GM23338 (cell line): ENCODE data around the gene DYNC2H1. TPM values are rescaled to one million over a fixed set of nuclear protein-coding genes. Genes with fewer than 3 reads are reported as not detected.

Experiments used
- ATAC-seq: fragments of 200-7000 bp; cut with Tn5 transposase; 3 replicates; pipeline ENCODE4 v1.9.1; 2020
- DNase-seq: peaks from one replicate; pipeline ENCODE4 v3.0.0-alpha.2; 2015; ENCODE audit warnings: low spot score
- H2AFZ ChIP-seq: fragments of 200-600 bp; sonication (generic); 2 replicates; pipeline ENCODE4 v1.8.0; 2016; ENCODE audit warnings: antibody characterized with exemption, mild to moderate bottlenecking, moderate library complexity
- H3F3A ChIP-seq: fragments of 200-600 bp; sonication (generic); replicated peaks from 2 replicates; pipeline ENCODE4 v1.8.0; 2017; ENCODE audit warnings: antibody characterized with exemption, mixed run types, low read depth
- H3K27ac ChIP-seq: fragments of 200-600 bp; sonication (generic); 2 replicates; pipeline ENCODE4 v1.6.1; 2016; ENCODE audit warnings: low read depth
- H3K27me3 ChIP-seq: fragments of 200-600 bp; sonication (generic); 2 replicates; pipeline ENCODE4 v1.8.0; 2016; ENCODE audit warnings: mild to moderate bottlenecking, mixed run types, moderate library complexity; ENCODE audit not compliant: insufficient read depth
- H3K36me3 ChIP-seq: fragments of 200-600 bp; sonication (generic); 2 replicates; pipeline ENCODE4 v1.8.0; 2016; ENCODE audit warnings: mild to moderate bottlenecking; ENCODE audit not compliant: insufficient read depth
- H3K4me1 ChIP-seq: fragments of 200-600 bp; sonication (generic); 2 replicates; pipeline ENCODE4 v1.8.0; 2016; ENCODE audit warnings: mild to moderate bottlenecking, moderate library complexity; ENCODE audit not compliant: insufficient read depth
- H3K4me2 ChIP-seq: fragments of 200-600 bp; sonication (generic); 2 replicates; pipeline ENCODE4 v1.7.1; 2017; ENCODE audit warnings: mixed run types
- H3K4me3 ChIP-seq: fragments of 200-600 bp; sonication (generic); 2 replicates; pipeline ENCODE4 v1.6.1; 2016; ENCODE audit warnings: mixed run types
- H3K79me2 ChIP-seq: fragments of 200-600 bp; sonication (generic); replicated peaks from 2 replicates; pipeline ENCODE4 v1.8.0; 2017; ENCODE audit warnings: mild to moderate bottlenecking; ENCODE audit not compliant: insufficient read depth
- H3K9me2 ChIP-seq: fragments of 200-600 bp; sonication (generic); 2 replicates; pipeline ENCODE4 v1.8.0; 2017; ENCODE audit not compliant: insufficient read depth
- H4K20me1 ChIP-seq: fragments of 200-600 bp; sonication (generic); replicated peaks from 2 replicates; pipeline ENCODE4 v1.8.0; 2017; ENCODE audit warnings: mild to moderate bottlenecking; ENCODE audit not compliant: insufficient read depth
- H3K27ac Mint-ChIP-seq: 2 replicates; pipeline ENCODE4 v1.8.0; 2020; ENCODE audit warnings: inconsistent platforms, mild to moderate bottlenecking, moderate library complexity, mixed read lengths
- H3K27me3 Mint-ChIP-seq: 3 replicates; pipeline ENCODE4 v1.8.0; 2022; ENCODE audit warnings: low read depth, mild to moderate bottlenecking, moderate library complexity, mixed read lengths, inconsistent platforms; ENCODE audit not compliant: insufficient read depth, poor library complexity
- H3K36me3 Mint-ChIP-seq: 3 replicates; pipeline ENCODE4 v1.8.0; 2021; ENCODE audit warnings: low read depth, mild to moderate bottlenecking, inconsistent platforms, moderate library complexity, mixed read lengths
- H3K4me1 Mint-ChIP-seq: 3 replicates; pipeline ENCODE4 v1.8.0; 2020; ENCODE audit warnings: mild to moderate bottlenecking, inconsistent platforms, mixed read lengths
- H3K4me3 Mint-ChIP-seq: 3 replicates; pipeline ENCODE4 v1.8.0; 2021; ENCODE audit warnings: moderate library complexity, mild to moderate bottlenecking, inconsistent platforms, mixed read lengths
- H3K9me3 Mint-ChIP-seq: 3 replicates; pipeline ENCODE4 v1.8.0; 2020; ENCODE audit warnings: moderate library complexity, mild to moderate bottlenecking, inconsistent platforms, mixed read lengths
- CREB1 ChIP-seq: fragments of 250-450 bp; sonication (Bioruptor Pico); IDR thresholded peaks from 2 replicates; pipeline ENCODE4 v1.5.0; 2020; ENCODE audit warnings: low read depth, mild to moderate bottlenecking, moderate library complexity
- EZH2 ChIP-seq: fragments of 200-600 bp; sonication (generic); IDR thresholded peaks from one replicate; pipeline ENCODE4 v1.8.0; 2017; ENCODE audit warnings: antibody characterized with exemption, mild to moderate bottlenecking, low read depth; ENCODE audit not compliant: unreplicated experiment
- EZH2phosphoT487 ChIP-seq: fragments of 200-600 bp; sonication (generic); IDR thresholded peaks from one replicate; pipeline ENCODE4 v1.8.1; 2018; ENCODE audit warnings: antibody characterized with exemption; ENCODE audit not compliant: unreplicated experiment
- JUNB ChIP-seq: IDR thresholded peaks from one replicate; pipeline ENCODE4 v1.6.1; 2016; ENCODE audit warnings: antibody characterized with exemption; ENCODE audit not compliant: unreplicated experiment
- NANOG ChIP-seq: IDR thresholded peaks from 2 replicates; pipeline ENCODE4 v1.6.1; 2016; ENCODE audit warnings: antibody characterized with exemption, borderline replicate concordance
- POLR2AphosphoS5 ChIP-seq: IDR thresholded peaks from 2 replicates; pipeline ENCODE4 v1.6.1; 2016; ENCODE audit warnings: antibody characterized with exemption, low read depth
- STAT1 ChIP-seq: IDR thresholded peaks from one replicate; pipeline ENCODE4 v1.6.1; 2016; ENCODE audit warnings: antibody characterized with exemption; ENCODE audit not compliant: unreplicated experiment
- ZNF114 ChIP-seq: fragments of 250-450 bp; sonication (Bioruptor Pico); IDR thresholded peaks from 2 replicates; pipeline ENCODE4 v1.5.0; 2020; ENCODE audit warnings: mild to moderate bottlenecking, moderate library complexity
- ZNF331 ChIP-seq: fragments of 250-450 bp; sonication (Bioruptor Pico); IDR thresholded peaks from 2 replicates; pipeline ENCODE4 v1.5.0; 2020; ENCODE audit warnings: low read depth, mild to moderate bottlenecking, moderate library complexity
- polyA plus RNA-seq: library from polyadenylated mRNA; unstranded; fragments of >200 nt; fragmentation: Nextera tagmentation; extraction: Ambion mirVana; gene quantifications from 2 replicates; pipeline ENCODE4 v1.2.1, GENCODE V29; 2016
- total RNA-seq: library from RNA; depleted of rRNA; stranded (reverse); fragments of >200 nt; shearing (Covaris generic); gene quantifications from 2 replicates; pipeline ENCODE4 v1.2.3, GENCODE V29; 2014
- TF ChIP-seq, protein P1 (sequence below): fragments of 250-450 bp; sonication (Bioruptor Pico); IDR thresholded peaks from 2 replicates; pipeline ENCODE4 v1.5.0; 2020; ENCODE audit warnings: mild to moderate bottlenecking, moderate library complexity
- TF ChIP-seq, protein P2 (sequence below): IDR thresholded peaks from 2 replicates; pipeline ENCODE4 v1.6.1; 2016; ENCODE audit warnings: antibody characterized with exemption
- TF ChIP-seq, protein P3 (sequence below): IDR thresholded peaks from one replicate; pipeline ENCODE4 v1.6.1; 2018; ENCODE audit warnings: antibody characterized with exemption; ENCODE audit not compliant: unreplicated experiment
- TF ChIP-seq, protein P4 (sequence below), 2 experiments: fragments of 200-600 bp in 1 of 2; sonication (generic) in 1 of 2; conservative IDR thresholded peaks; 2 replicates each; pipeline versions ENCODE4 v1.5.1 to v1.6.1; 2016 to 2017; ENCODE audit warnings: antibody characterized with exemption in 2 of 2, low read depth in 2 of 2, mild to moderate bottlenecking in 2 of 2, moderate library complexity in 1 of 2

Gene DYNC2H1
- total and polyA plus RNA-seq, 2 experiments from 2014 or later = 19.3 to 22.5 TPM

DNA sequence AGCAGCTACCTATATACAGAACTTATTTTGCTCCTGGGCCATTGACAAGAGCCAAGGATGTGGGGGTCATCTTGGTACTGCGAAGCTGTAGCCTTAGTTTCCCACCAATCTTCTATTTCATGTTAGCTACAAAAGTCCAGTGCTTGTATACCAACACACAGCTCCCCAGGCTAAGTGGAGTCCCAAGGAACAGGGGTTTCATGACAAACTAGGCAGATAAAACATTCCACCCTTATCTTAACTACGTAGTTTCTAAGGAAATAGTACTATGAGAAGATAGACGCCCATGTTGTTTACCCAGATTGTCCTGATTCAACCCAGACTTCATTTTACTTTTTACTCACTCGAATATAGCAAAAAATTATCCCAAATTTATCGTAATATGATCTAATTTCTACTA is 218.5 kb downstream of the DYNC2H1 start:
- Mint-ChIP-seq H3K36me3 (no peaks in the 10 kb centered on the region; the same call in 2 of the 3 replicates), H3K4me3 (no peak overlapping the region), H3K27me3 (no peaks in the 10 kb centered on the region), H3K27ac (no peak overlapping the region), H3K9me3 (no peaks in the 10 kb centered on the region), H3K4me1 (peaks cover 10% of the 10 kb centered on the region; the same call in 2 of the 3 replicates)
- no peak overlapping the region for H3K4me3 ChIP-seq
- no peak overlapping the region for H2AFZ ChIP-seq
- no peak for DNase-seq
- H3K9me2 ChIP-seq = no peaks in the 10 kb centered on the region
- H3F3A ChIP-seq = no peaks in the 10 kb centered on the region
- H3K4me1 ChIP-seq = no peaks in the 10 kb centered on the region
- H4K20me1 ChIP-seq = no peaks in the 10 kb centered on the region
- no peak overlapping the region for H3K27ac ChIP-seq
- TF ChIP-seq POLR2AphosphoS5 = no peak
- TF ChIP-seq CREB1 = no peak
- TF ChIP-seq, protein P1, sequence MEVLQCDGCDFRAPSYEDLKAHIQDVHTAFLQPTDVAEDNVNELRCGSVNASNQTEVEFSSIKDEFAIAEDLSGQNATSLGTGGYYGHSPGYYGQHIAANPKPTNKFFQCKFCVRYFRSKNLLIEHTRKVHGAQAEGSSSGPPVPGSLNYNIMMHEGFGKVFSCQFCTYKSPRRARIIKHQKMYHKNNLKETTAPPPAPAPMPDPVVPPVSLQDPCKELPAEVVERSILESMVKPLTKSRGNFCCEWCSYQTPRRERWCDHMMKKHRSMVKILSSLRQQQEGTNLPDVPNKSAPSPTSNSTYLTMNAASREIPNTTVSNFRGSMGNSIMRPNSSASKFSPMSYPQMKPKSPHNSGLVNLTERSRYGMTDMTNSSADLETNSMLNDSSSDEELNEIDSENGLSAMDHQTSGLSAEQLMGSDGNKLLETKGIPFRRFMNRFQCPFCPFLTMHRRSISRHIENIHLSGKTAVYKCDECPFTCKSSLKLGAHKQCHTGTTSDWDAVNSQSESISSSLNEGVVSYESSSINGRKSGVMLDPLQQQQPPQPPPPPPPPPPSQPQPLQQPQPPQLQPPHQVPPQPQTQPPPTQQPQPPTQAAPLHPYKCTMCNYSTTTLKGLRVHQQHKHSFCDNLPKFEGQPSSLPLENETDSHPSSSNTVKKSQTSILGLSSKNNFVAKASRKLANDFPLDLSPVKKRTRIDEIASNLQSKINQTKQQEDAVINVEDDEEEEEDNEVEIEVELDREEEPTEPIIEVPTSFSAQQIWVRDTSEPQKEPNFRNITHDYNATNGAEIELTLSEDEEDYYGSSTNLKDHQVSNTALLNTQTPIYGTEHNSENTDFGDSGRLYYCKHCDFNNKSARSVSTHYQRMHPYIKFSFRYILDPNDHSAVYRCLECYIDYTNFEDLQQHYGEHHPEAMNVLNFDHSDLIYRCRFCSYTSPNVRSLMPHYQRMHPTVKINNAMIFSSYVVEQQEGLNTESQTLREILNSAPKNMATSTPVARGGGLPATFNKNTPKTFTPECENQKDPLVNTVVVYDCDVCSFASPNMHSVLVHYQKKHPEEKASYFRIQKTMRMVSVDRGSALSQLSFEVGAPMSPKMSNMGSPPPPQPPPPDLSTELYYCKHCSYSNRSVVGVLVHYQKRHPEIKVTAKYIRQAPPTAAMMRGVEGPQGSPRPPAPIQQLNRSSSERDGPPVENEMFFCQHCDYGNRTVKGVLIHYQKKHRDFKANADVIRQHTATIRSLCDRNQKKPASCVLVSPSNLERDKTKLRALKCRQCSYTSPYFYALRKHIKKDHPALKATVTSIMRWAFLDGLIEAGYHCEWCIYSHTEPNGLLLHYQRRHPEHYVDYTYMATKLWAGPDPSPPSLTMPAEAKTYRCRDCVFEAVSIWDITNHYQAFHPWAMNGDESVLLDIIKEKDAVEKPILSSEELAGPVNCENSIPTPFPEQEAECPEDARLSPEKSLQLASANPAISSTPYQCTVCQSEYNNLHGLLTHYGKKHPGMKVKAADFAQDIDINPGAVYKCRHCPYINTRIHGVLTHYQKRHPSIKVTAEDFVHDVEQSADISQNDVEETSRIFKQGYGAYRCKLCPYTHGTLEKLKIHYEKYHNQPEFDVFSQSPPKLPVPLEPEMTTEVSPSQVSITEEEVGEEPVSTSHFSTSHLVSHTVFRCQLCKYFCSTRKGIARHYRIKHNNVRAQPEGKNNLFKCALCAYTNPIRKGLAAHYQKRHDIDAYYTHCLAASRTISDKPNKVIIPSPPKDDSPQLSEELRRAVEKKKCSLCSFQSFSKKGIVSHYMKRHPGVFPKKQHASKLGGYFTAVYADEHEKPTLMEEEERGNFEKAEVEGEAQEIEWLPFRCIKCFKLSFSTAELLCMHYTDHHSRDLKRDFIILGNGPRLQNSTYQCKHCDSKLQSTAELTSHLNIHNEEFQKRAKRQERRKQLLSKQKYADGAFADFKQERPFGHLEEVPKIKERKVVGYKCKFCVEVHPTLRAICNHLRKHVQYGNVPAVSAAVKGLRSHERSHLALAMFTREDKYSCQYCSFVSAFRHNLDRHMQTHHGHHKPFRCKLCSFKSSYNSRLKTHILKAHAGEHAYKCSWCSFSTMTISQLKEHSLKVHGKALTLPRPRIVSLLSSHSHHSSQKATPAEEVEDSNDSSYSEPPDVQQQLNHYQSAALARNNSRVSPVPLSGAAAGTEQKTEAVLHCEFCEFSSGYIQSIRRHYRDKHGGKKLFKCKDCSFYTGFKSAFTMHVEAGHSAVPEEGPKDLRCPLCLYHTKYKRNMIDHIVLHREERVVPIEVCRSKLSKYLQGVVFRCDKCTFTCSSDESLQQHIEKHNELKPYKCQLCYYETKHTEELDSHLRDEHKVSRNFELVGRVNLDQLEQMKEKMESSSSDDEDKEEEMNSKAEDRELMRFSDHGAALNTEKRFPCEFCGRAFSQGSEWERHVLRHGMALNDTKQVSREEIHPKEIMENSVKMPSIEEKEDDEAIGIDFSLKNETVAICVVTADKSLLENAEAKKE (CRISPR knock-in tag) = no peak
- no peak for TF ChIP-seq JUNB
- no peak for TF ChIP-seq ZNF114
- TF ChIP-seq, protein P2, sequence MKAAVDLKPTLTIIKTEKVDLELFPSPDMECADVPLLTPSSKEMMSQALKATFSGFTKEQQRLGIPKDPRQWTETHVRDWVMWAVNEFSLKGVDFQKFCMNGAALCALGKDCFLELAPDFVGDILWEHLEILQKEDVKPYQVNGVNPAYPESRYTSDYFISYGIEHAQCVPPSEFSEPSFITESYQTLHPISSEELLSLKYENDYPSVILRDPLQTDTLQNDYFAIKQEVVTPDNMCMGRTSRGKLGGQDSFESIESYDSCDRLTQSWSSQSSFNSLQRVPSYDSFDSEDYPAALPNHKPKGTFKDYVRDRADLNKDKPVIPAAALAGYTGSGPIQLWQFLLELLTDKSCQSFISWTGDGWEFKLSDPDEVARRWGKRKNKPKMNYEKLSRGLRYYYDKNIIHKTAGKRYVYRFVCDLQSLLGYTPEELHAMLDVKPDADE = no peak
- no peak for TF ChIP-seq ZNF331 (CRISPR knock-in tag)
- TF ChIP-seq NANOG = no peak
- no peak for TF ChIP-seq EZH2
- TF ChIP-seq, protein P3, sequence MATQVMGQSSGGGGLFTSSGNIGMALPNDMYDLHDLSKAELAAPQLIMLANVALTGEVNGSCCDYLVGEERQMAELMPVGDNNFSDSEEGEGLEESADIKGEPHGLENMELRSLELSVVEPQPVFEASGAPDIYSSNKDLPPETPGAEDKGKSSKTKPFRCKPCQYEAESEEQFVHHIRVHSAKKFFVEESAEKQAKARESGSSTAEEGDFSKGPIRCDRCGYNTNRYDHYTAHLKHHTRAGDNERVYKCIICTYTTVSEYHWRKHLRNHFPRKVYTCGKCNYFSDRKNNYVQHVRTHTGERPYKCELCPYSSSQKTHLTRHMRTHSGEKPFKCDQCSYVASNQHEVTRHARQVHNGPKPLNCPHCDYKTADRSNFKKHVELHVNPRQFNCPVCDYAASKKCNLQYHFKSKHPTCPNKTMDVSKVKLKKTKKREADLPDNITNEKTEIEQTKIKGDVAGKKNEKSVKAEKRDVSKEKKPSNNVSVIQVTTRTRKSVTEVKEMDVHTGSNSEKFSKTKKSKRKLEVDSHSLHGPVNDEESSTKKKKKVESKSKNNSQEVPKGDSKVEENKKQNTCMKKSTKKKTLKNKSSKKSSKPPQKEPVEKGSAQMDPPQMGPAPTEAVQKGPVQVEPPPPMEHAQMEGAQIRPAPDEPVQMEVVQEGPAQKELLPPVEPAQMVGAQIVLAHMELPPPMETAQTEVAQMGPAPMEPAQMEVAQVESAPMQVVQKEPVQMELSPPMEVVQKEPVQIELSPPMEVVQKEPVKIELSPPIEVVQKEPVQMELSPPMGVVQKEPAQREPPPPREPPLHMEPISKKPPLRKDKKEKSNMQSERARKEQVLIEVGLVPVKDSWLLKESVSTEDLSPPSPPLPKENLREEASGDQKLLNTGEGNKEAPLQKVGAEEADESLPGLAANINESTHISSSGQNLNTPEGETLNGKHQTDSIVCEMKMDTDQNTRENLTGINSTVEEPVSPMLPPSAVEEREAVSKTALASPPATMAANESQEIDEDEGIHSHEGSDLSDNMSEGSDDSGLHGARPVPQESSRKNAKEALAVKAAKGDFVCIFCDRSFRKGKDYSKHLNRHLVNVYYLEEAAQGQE = no peak
- TF ChIP-seq, protein P4, sequence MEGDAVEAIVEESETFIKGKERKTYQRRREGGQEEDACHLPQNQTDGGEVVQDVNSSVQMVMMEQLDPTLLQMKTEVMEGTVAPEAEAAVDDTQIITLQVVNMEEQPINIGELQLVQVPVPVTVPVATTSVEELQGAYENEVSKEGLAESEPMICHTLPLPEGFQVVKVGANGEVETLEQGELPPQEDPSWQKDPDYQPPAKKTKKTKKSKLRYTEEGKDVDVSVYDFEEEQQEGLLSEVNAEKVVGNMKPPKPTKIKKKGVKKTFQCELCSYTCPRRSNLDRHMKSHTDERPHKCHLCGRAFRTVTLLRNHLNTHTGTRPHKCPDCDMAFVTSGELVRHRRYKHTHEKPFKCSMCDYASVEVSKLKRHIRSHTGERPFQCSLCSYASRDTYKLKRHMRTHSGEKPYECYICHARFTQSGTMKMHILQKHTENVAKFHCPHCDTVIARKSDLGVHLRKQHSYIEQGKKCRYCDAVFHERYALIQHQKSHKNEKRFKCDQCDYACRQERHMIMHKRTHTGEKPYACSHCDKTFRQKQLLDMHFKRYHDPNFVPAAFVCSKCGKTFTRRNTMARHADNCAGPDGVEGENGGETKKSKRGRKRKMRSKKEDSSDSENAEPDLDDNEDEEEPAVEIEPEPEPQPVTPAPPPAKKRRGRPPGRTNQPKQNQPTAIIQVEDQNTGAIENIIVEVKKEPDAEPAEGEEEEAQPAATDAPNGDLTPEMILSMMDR (conservative IDR thresholded peaks at IDR 0.05; ENCODE audit: low read depth in 2 of 2) = no peak
- no peak for TF ChIP-seq EZH2phosphoT487
- no peak for TF ChIP-seq STAT1
- H3K4me2 ChIP-seq = no peak overlapping the region
- H3K79me2 ChIP-seq = no peaks in the 10 kb centered on the region
- no peaks in the 10 kb centered on the region for H3K36me3 ChIP-seq
- no peak for ATAC-seq
- no peaks in the 10 kb centered on the region for H3K27me3 ChIP-seq
